MV-4-11 (cell line): ENCODE data around the gene LRBA.
"Not testable (repeated sequence)": the region's sequence is repeated elsewhere in the genome, so short reads cannot be mapped to it uniquely, and the experiment has no call there.

Experiments used
- DNase-seq: peaks from one replicate; lab custom pipeline; 2025; lab: John Stamatoyannopoulos, UW

LRBA gene

DNA sequence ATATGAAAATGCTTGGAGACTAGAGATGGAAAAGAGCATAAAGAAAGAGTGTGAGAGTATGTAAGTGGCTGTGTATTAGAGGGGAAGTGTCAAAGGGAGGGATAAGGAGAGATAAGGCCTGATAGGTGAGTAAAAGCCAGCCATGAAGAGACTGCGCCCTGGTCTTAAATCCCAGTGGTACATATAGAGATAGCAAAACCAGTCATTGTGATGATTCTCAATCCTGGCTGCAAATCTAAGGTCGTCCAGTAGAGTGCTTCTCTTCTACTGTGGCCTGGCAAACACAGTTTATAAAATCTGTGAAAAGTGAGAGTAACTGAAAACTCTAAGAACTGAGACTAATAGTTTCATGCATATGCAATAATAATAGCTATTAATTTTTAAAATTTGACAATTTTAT lies 346.3 kb downstream of the LRBA start:
- no peak for DNase-seq

DNA sequence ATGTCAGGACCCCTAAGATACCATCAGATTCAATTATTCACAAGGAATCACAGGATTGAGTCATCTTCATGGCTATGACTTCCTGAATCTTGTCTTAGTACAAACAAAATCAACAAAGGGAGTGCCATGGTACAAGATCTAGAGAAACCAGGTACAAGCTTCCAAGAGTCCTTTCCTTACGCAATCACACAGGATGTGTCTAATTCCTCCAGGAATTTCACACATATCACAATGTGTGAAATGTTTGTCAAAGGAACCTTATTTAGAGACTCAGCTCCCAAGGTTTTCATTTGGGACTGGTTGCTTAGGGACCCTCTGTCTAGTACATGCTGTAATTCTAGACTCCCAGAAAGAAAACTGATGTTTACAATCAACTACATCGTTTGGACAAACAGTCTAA lies 350.1 kb downstream of the LRBA start:
- DNase-seq: no peak

DNA sequence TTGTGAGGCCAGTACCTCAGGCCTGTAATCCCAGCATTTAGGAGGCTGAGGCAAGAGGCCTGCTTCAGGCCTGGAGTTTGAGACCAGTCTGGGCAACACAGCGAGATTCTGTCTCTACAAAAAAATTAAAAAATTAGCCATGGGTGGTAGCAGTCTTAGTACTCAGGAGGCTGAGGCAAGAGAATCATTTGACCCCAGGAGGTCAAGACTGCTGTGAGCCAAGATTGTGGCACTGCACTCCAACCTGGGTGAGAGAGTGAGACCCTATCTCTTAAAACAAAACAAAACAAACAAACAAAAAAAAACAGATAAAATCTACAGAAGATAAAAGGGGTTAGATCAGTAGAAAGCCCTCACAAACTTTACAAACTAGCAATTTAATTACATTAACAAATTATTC lies 352.4 kb downstream of the LRBA start:
- DNase-seq: no peak

DNA sequence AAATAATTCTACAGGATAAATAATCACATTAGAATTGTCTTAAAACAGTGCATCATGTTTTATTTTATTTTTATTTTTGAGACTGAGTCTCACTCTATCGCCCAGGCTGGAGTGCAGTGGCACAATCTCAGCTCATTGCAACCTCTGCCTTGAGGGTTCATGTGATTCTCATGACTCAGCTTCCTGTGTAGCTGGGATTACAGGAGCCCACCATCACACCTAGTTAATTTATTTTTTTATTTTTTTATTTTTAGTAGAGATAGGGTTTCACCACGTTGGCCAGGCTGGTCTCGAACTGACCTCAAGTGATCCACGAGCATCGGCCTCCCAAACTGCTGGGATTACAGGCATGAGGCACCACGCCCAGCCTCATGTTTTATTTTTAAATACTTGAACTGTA lies 353.5 kb downstream of the LRBA start:
- not testable (repeated sequence) for DNase-seq

DNA sequence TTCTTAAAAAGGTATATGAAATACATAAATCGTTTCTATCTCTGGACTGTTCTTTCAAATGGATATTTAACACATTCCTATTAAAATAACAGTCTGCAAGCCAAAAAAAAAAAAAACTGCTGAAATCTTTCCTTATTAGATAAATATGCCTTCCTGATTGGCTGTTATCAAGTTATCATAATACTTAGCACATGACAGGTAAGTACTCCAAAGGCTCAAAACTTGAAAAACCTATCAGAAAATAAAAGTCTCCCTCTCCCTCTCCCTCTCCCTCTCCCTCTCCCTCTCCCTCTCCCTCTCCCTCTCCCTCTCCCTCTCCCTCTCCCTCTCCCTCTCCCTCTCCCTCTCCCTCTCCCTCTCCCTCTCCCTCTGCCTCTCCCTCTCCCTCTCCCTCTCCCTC lies 356.8 kb downstream of the LRBA start:
- DNase-seq: not testable (repeated sequence)

DNA sequence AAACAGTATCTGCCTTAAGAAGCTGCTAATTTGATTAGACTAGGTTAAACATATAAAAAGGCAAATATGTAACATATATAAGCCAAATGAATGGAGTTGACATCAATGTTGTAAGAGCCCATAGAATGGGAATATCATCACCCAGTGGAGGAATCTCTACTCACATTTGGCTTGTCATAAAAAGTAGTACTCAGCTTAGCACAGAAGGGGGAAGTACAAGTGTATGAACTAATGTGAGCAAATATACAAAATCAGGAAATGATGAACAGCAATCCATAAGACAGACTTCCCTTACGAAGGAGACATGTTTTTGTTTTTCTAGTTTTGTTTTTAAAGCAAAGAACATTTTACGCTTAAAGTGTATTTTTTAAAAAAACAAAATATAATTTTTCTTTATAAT lies 358.2 kb downstream of the LRBA start:
- DNase-seq: peak; percentile 65

DNA sequence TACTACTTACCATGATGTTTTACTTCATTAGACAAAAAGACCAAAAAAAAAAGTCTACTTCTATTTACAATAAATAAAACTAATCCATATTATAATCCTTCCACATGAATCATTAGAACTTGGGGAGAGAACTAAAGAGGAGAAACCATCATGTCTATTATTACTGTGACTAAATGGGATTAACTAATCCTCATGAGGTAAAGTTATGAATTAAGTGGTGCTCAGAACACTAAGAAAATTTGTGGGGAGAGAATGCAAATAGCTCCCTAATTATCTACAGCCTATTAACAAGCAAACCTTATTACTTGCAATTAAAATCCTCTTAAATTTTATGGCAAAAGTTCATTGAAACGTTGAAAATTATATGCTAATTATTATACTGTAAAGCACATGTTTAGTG lies 364.3 kb downstream of the LRBA start:
- no peak for DNase-seq

DNA sequence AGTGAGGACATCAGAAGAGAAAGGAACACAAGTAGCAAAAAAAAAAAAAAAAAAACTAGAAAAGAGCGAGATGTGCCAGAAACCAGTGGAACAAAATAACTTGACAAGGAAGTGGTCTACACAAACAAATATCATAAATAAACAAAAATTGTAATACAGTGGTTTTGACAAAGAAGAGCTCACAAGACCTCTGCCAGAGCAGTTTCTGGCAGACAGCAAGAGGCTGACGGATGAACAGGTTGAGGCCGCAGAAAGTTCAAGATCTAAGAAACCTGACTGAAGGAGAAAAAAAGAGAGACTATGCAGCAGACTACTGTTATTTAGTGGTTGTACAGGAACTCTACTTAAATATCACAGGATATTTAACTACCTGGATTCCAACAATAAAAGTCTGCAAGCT lies 367.0 kb downstream of the LRBA start:
- no peak for DNase-seq

DNA sequence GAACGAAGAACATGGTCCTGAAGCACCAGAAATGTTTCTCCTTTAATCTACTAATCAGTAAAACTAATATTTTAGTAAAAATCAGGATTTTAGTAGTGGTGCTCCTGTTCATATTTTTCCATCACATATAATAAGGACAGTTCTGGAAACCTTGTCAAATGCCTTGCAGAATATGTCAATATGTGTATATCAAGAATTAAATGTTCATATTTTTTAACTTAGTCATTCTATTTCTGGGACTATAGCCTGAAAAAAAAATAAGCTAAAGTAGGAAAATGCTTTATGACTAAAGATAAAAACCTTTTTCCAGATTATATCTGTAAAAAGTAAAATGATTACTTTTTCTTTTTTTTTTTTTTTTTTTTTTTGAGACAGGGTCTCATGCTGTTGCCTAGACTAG lies 368.1 kb downstream of the LRBA start:
- DNase-seq: no peak

DNA sequence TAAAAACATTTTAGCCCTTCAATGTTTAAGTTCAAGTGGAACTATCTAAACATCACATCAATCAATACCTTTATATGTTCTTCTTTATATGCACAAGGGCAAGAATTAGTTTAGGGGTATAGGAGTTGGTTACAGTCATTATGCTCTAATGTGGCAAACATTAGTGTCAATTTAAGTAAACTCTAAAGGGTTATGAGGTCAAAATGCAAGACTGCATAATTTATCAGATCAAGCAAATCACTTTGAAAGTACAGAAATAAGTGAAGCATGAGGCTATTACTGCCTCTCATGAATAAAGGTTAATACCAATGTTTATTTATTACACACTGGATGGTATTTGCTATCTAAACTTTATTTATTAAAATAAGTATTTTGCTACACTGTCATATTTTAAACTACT lies 373.5 kb downstream of the LRBA start:
- DNase-seq: no peak

DNA sequence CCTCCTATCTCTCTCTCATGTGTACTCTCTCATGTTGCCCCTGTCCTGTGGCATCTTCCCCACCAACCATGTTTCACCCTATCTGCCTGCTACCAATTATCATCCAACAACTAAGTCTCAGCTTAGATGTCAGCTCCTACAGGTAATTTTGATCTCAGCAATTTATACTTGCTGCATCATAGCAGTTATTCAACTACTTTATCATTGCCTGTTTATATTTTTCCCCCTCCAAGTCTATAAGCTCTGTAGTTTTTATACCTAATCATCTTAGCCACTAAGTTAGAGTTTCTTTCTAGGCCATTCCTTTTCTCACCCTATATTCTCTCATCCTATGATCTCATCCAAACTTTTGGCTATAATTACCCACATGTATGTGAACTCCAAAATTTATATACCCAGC lies 382.4 kb downstream of the LRBA start:
- no peak for DNase-seq

DNA sequence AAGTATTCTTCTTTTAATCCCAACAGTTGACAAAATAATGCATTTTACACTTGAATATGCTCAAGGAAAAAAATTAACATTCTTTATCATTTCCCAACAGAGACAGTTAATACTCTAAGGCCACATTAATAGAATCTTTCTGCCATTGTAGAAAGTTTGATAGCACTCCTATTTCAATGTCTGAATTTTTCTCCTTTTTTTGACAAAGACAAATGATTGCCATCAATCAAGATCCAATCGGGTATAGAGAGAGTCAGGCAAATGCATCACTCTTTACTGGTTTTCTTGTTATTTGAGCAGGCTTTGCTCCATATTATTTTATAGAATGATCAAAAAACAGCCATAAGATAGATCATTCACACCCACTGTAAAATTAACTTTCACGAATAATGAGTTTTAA lies 387.0 kb downstream of the LRBA start:
- no peak for DNase-seq

DNA sequence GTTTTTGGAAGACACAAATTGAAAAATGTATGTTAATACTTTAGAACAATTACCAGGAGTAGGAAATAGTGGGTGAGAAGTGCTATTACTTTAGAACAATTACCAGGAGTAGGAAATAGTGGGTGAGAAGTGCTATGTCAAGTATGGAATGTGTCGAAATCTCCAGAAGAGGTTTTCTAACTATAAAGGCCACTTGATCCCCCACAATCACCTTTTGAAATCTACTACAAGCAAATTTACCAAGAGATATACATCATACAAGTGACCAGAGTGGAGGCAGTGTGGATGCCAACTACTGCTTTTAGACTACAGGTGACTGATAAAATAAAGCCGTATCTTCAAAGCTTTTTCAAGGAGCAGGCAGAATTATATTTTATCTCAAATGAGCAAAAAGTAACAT lies 390.1 kb downstream of the LRBA start:
- no peak for DNase-seq

DNA sequence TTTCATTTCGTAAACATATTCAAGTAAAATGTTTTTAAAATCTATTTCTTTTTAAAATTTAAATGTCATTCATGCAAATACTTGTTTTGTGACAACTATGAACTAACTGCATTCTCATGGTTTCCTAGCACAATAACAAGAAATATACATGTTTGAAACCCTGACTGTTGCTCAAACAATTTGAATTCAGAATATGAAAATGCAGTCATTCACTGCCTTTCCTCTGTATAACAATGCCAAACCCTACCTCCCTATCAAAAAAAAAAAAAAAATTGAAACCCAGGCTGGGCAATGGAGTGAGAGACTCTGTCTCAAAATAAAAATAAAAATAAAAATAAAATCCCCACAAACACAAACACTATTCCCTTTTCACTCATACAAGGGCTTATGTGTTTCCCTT lies 391.0 kb downstream of the LRBA start:
- no peak for DNase-seq

DNA sequence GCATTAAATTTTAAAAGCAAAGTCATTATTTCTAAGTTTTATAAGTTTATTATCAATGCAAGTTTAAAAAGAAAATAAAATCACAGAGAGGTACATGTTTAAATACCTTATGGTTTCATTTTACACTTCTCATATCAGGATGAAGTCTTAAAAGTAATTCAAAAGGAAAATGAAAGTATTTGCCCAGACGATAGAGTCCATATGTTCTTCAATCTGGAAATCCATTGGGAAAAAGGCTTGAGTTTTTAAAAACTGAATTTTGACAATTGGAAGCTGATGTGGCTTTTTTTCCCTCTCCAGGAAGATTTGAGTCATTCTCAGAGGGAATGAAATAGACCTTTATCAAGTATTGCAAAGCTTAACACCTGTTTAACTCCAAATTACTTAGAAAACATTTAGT lies 396.0 kb downstream of the LRBA start:
- DNase-seq: no peak

DNA sequence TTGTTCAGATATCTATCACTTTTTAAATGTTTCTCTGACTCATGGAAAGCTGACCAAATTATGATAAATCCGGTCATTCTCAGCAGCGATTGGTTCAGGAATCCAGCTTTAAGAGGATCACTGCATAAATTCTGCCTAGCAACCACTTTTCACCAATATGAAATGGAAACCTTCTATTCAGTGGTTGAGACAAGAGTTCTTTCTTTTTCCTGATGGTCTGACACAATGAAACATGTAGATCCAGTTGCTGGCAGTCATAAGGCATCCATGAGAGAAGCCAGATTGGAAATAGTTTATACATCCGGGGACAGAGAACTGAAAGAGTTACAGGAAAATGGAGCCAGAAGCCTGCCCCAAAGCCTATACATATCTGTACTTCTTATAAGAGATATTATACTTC lies 406.0 kb downstream of the LRBA start:
- no peak for DNase-seq

DNA sequence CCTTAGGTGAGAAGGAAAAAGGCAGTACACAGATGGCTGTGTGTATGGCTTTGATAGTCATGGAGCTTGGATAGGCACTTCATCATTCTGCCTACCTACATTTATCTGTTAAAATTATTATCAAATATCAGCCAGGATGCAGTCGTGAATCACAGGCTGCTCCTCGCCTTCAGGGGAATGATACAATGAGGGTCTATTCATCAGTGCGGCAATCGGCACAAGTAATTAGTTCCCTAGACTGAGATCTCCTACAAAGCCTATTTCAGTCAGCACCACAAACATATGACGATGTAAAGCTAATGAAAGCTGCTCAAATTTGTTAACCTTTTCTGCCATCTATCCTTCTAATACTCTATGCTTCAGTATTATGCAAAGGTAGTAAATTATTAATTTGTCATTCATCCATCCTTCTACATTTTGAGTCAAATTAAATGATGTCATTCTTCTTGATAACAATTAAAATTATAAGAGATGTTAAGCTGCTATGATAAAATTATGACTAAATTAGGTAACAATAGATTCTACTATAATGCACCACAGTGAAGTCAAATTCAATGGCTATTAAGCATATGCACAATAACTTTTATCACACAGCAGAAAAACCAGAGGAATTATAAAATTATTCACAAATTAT lies 414.2 kb downstream of the LRBA start:
- DNase-seq: no peak

DNA sequence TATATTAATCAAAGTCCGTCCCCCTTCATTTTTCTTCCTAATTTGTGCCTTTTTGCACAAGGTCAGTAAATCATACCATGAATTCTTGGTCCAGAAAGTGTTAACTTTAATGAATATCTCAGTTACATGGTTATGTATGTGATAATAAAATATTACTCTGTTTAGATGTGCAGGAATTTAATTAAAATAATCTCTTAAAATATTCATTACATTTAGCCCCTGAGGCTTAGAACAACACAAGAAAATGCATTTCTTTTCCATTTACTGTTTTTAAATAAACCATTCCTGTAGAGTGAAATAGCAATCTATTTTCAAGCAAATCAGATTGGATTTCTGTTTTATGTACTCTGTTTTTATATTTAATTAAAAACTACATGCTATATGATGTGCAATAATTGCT lies 415.5 kb downstream of the LRBA start:
- no peak for DNase-seq

DNA sequence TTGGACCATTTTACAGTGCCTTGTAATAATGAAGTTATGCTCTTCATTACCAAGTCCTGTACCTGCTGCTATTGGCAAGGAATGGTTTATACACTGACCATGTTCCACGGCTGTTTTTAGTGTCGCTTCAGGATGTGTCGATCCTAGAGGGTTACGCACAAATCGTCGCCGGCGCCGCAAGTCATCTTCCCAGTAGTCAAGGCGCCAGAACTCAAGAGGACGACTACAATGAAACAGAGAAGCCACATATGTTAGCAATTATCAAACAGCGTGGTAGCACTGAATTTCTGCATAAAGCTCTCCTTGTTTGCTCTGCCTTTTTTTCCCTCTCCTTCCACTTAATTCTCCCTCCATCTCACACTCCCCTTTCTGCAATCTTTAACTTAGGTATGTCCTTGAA lies 416.2 kb downstream of the LRBA start:
- no peak for DNase-seq

DNA sequence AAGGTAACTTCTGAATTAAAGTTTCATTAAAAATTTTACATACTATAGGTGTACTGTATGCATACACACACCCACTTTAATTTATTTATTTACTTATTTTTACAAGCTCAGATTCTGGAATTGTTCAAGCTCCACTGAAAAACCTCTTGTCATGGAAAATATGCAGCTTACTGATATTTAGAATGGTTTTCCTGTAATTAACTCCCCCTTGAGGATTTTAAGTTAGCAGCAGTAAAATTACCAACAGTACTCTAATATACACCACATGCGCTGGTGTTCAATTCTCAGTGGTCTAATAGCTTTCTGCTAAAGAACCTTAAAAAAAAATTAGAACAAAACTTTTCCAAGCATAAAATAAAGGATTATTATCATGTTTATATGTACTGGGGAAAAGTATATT lies 421.1 kb downstream of the LRBA start:
- DNase-seq: no peak

DNA sequence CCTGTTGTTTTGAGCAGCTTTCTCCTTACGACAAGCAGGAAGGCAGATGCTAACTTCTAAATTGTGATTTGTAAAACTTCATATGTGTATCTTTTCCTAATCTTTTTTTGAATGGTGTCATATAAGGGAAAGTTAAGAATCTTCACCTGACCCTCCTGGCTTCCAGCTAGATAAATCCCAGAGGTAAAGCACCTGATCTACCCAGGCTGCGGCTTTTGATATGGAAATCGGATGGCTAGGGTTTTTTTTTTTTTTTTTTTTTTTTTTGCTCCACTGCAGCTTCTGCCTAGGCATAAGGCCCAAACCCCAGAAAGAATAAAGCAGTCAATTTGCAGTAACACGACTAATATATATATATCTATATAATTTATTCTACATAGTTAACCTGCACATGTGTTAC lies 423.2 kb downstream of the LRBA start:
- no peak for DNase-seq

DNA sequence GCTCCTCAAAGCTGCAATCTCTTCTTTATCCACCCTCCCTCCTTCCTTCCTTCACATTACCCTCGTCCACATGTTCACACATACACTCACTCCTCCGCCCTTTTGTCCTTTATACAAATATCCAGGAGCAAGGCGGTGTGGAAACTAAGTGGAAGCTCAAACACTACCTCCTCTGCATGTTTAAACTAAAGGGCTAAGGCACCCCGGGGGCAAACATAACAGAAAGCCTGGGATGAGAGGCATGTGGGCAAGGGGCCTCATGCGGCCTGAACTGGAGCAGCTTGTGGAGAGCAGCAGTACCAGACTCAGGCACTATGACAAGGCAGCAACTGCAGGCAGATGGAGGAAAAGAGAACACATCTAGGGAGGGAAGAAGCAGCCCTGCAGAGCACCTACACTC lies 423.7 kb downstream of the LRBA start:
- no peak for DNase-seq

DNA sequence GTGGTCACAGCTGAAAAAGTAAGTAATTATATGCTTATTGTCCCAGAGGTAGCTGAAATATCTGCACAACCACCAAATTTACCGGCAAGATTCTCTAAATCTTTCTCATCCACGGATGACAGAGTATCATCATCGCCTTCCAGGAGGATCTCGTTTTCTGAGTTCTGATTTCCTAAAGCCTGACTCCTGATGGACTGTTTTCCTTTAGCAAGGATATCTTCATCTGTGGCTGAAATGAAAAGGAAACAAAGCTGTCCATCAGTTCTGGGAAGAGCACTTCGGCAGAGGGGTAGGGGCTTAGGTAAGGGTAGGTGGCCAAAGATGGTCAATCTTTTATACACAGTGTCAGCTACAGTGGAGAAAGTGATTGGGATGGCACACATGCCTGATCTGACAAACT lies 424.5 kb downstream of the LRBA start:
- DNase-seq: no peak

DNA sequence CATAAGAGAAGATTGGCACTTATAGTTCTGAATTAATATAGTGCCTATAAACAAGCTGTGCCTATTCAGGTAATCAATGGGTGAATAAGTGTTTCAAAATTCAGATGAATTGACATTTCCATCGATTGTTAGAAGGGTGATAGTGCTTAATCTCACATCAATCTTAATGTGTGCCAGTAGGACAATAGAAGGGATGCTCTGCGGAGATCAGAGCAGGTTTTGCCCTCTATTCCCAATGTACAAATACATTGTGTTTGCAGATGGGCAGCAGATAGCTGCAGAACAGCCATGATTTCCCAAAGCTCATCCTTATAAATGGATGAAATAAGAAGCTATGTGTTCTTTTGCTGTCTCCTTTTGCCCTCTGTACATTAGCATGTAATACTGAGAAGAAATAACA lies 425.9 kb downstream of the LRBA start:
- no peak for DNase-seq

DNA sequence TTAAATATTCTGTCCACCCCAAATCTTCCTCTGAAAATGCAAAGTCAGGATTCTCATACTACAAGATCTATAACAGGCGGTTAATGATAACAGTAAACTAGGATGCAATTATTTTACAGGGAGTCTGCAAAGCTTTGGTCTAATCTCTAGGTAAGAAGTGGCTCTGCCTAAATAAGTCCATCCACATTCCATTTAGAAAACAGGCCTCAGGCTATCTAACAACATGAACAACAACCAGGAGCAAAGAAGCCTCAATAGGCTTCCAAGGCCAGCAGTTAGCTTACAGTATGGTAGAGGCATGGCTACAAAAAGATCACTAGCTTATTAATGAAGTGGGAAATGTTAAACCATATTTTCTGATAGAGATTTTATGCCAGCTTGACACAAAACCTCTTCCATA lies 426.8 kb downstream of the LRBA start:
- DNase-seq: no peak
